ENCODE data around the gene GMCL1.

GRCh38 chr2:69835666-69836065 is 6.2 kb downstream of the GMCL1 start:
- TF ChIP-seq YY1 (IDR thresholded peaks at IDR 0.05; ENCODE audit: insufficient read depth, insufficient read length) (no peak), SUZ12 (IDR thresholded peaks at IDR 0.05; ENCODE audit: extremely low read depth, insufficient read depth, insufficient read length) (no peak), ZNF274 (IDR thresholded peaks at IDR 0.05; ENCODE audit: low read depth, low read length) (no peak)

Measured in NT2/D1 (cell line).